Measurements from ENCODE around the gene CYP4F11.

Gene CYP4F11

DNA sequence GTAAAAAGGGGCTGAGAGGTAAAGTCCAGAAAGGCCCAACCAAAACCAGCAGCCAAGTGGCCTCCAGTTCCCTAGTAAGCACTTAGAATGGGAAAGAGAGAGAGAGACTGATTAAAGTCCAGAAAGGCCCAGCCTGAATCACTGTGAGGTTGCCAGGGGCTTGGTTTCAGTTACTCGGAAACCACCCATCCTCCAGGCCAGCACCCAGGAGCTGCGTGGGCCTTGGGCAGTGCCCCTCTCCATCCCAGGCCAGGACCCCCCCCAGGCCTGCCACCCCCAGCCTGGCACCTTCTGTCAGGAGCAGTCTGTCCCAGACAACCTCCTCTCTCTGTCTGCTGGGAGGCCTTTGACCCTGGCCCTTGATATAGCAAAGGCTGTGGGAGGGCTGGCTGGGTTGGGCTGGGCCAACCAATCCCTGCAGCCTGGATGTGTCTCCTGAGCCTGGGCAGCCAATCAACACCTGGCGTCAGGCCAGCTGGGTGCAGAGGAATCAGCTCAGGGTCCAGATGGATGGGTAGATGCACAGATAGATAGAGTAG, 36.5 kb downstream of the CYP4F11 start, which contains the start of gene CYP4F2:
Gene CYP4F2 (minus strand): TSS at position 337 of the 539 bp plus-strand sequence. CDS start 463 bp downstream, outside the sequence.
- ChIA-PET CTCF (no interaction called here), POLR2A (no interaction called here)
- no peak for TF ChIP-seq ARNT (IDR thresholded peaks at IDR 0.05)
- no peak for TF ChIP-seq NFRKB (IDR thresholded peaks at IDR 0.05)
- no peak for DNase-seq (ENCODE audit: extremely low spot score)

- DNase-seq (ENCODE audit: extremely low spot score): no peak
- CTCF ChIA-PET: no interaction called here
- TF ChIP-seq FOXK2 (IDR thresholded peaks at IDR 0.05): no peak
- TF ChIP-seq ZNF384 (IDR thresholded peaks at IDR 0.05): no peak
- TF ChIP-seq HDGF (IDR thresholded peaks at IDR 0.05; ENCODE audit: borderline replicate concordance): no peak
- TF ChIP-seq PKNOX1 (IDR thresholded peaks at IDR 0.05): no peak
- no peak for TF ChIP-seq CTBP1 (IDR thresholded peaks at IDR 0.05; ENCODE audit: borderline replicate concordance)
- TF ChIP-seq SUZ12 (IDR thresholded peaks at IDR 0.05): no peak
- no peak for TF ChIP-seq NFRKB (IDR thresholded peaks at IDR 0.05)
- TF ChIP-seq TARDBP (IDR thresholded peaks at IDR 0.05): no peak
- TF ChIP-seq ELF4 (IDR thresholded peaks at IDR 0.05): no peak
- no peak for TF ChIP-seq ARNT (IDR thresholded peaks at IDR 0.05)
- no peak for TF ChIP-seq L3MBTL2 (conservative IDR thresholded peaks at IDR 0.05)
- no peak for TF ChIP-seq SP1 (IDR thresholded peaks at IDR 0.05)
- TF ChIP-seq FOXM1 (IDR thresholded peaks at IDR 0.05; ENCODE audit: borderline replicate concordance): no peak
- TF ChIP-seq FOXA1 (IDR thresholded peaks at IDR 0.05): no peak
- no peak for TF ChIP-seq BHLHE40 (IDR thresholded peaks at IDR 0.05; ENCODE audit: borderline replicate concordance)
- no peak for TF ChIP-seq LEF1 (IDR thresholded peaks at IDR 0.05; ENCODE audit: borderline replicate concordance)
- POLR2A ChIA-PET: no interaction called here
These were observed 37.1 kb downstream of the CYP4F11 start for GRCh38 chr19:15897026-15897737.

GRCh38 chr19:15895876-15896430, 38.4 kb downstream of the CYP4F11 start:
- POLR2A ChIA-PET: no interaction called here
- TF ChIP-seq ZNF384 (IDR thresholded peaks at IDR 0.05): no peak
- TF ChIP-seq PKNOX1 (IDR thresholded peaks at IDR 0.05): no peak
- TF ChIP-seq ARNT (IDR thresholded peaks at IDR 0.05): no peak
- TF ChIP-seq SUZ12 (IDR thresholded peaks at IDR 0.05): no peak
- no peak for TF ChIP-seq CTBP1 (IDR thresholded peaks at IDR 0.05; ENCODE audit: borderline replicate concordance)
- TF ChIP-seq LEF1 (IDR thresholded peaks at IDR 0.05; ENCODE audit: borderline replicate concordance): no peak
- TF ChIP-seq L3MBTL2 (conservative IDR thresholded peaks at IDR 0.05): no peak
- TF ChIP-seq FOXK2 (IDR thresholded peaks at IDR 0.05): no peak
- TF ChIP-seq TARDBP (IDR thresholded peaks at IDR 0.05): no peak
- no peak for TF ChIP-seq FOXM1 (IDR thresholded peaks at IDR 0.05; ENCODE audit: borderline replicate concordance)
- no peak for TF ChIP-seq ELF4 (IDR thresholded peaks at IDR 0.05)
- no peak for TF ChIP-seq SP1 (IDR thresholded peaks at IDR 0.05)
- no peak for TF ChIP-seq NFRKB (IDR thresholded peaks at IDR 0.05)
- CTCF ChIA-PET: no interaction called here
- DNase-seq (ENCODE audit: extremely low spot score): no peak

DNA sequence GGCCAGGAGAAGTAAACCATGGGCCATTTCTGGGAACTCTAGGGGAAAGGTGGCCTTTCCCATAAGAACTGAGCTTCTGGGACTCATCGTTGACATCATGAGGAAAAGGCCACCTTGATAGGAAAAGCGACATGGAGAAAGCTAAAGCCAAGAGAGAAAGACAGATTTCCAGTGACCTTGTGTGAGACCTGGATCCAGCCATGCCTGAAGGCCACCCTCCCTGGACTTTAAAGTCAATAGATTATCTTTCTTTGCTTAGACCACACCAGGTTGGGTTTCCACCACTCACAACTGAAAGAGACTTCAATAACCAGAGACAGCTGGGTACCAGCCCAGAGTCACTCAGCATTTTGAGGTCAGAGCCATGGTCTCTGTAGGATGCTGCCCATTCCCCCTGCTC, 40.0 kb downstream of the CYP4F11 start:
- no peak for DNase-seq (ENCODE audit: extremely low spot score)
- TF ChIP-seq FOXM1 (IDR thresholded peaks at IDR 0.05; ENCODE audit: borderline replicate concordance): no peak
- ChIA-PET CTCF (no interaction called here), POLR2A (no interaction called here)

GRCh38 chr19:15893477-15893876, 40.9 kb downstream of the CYP4F11 start:
- DNase-seq (ENCODE audit: extremely low spot score): no peak
- POLR2A ChIA-PET: no interaction called here
- CTCF ChIA-PET: no interaction called here
- TF ChIP-seq SP1 (IDR thresholded peaks at IDR 0.05) (no peak), BHLHE40 (IDR thresholded peaks at IDR 0.05; ENCODE audit: borderline replicate concordance) (no peak), LEF1 (IDR thresholded peaks at IDR 0.05; ENCODE audit: borderline replicate concordance) (no peak), ELF4 (IDR thresholded peaks at IDR 0.05) (no peak), NFRKB (IDR thresholded peaks at IDR 0.05) (no peak), SUZ12 (IDR thresholded peaks at IDR 0.05) (no peak), HDGF (IDR thresholded peaks at IDR 0.05; ENCODE audit: borderline replicate concordance) (no peak), FOXK2 (IDR thresholded peaks at IDR 0.05) (no peak), TARDBP (IDR thresholded peaks at IDR 0.05) (no peak), ZNF384 (IDR thresholded peaks at IDR 0.05) (no peak), CTBP1 (IDR thresholded peaks at IDR 0.05; ENCODE audit: borderline replicate concordance) (no peak), FOXA1 (IDR thresholded peaks at IDR 0.05) (no peak), L3MBTL2 (conservative IDR thresholded peaks at IDR 0.05) (no peak), FOXM1 (IDR thresholded peaks at IDR 0.05; ENCODE audit: borderline replicate concordance) (no peak)

- no peak for DNase-seq (ENCODE audit: extremely low spot score)
- ChIA-PET POLR2A (no interaction called here), CTCF (no interaction called here)
- TF ChIP-seq ELF4 (IDR thresholded peaks at IDR 0.05) (no peak), ARNT (IDR thresholded peaks at IDR 0.05) (no peak), ZNF384 (IDR thresholded peaks at IDR 0.05) (no peak), L3MBTL2 (conservative IDR thresholded peaks at IDR 0.05) (no peak), PKNOX1 (IDR thresholded peaks at IDR 0.05) (no peak), HDGF (IDR thresholded peaks at IDR 0.05; ENCODE audit: borderline replicate concordance) (no peak), SP1 (IDR thresholded peaks at IDR 0.05) (no peak), CTBP1 (IDR thresholded peaks at IDR 0.05; ENCODE audit: borderline replicate concordance) (no peak)
These were observed 42.3 kb downstream of the CYP4F11 start for GRCh38 chr19:15892012-15892411.

All from HEK293T (cell line).